HEK293 (cell line): ENCODE measurements around the gene SECTM1.

Source experiments
- ATF2 ChIP-seq: fragments of 450-650 bp; formaldehyde crosslinking; IDR thresholded peaks from 2 replicates; pipeline ENCODE4 v1.5.1; 2016; ENCODE audit warnings: missing biosample characterization, missing genetic modification characterization, low read depth
- GFI1B ChIP-seq: fragments of 450-650 bp; formaldehyde crosslinking; IDR thresholded peaks from 2 replicates; pipeline ENCODE4 v1.5.1; 2016; ENCODE audit warnings: missing biosample characterization, missing genetic modification characterization
- GLI2 ChIP-seq: fragments of 450-650 bp; formaldehyde crosslinking; IDR thresholded peaks from 2 replicates; pipeline ENCODE4; 2017; ENCODE audit warnings: missing biosample characterization, missing genetic modification characterization, low read depth, borderline replicate concordance
- GLI4 ChIP-seq: fragments of 450-650 bp; formaldehyde crosslinking; IDR thresholded peaks from 2 replicates; pipeline ENCODE4 v1.5.1; 2016; ENCODE audit warnings: missing biosample characterization, missing genetic modification characterization
- OSR2 ChIP-seq: fragments of 450-650 bp; formaldehyde crosslinking; IDR thresholded peaks from 2 replicates; pipeline ENCODE4 v1.5.1; 2016; ENCODE audit warnings: missing biosample characterization, missing genetic modification characterization
- SALL2 ChIP-seq: fragments of 450-650 bp; formaldehyde crosslinking; IDR thresholded peaks from 2 replicates; pipeline ENCODE4 v1.5.0; 2017; ENCODE audit warnings: missing biosample characterization, mild to moderate bottlenecking, missing genetic modification characterization, borderline replicate concordance
- SP2 ChIP-seq: fragments of 450-650 bp; formaldehyde crosslinking; IDR thresholded peaks from 2 replicates; pipeline ENCODE4 v1.5.1; 2016; ENCODE audit warnings: missing biosample characterization, missing genetic modification characterization
- TSHZ1 ChIP-seq: fragments of 450-650 bp; formaldehyde crosslinking; IDR thresholded peaks from 2 replicates; pipeline ENCODE4 v1.5.1; 2016; ENCODE audit warnings: missing biosample characterization, missing genetic modification characterization, borderline replicate concordance
- WT1 ChIP-seq: fragments of 450-650 bp; formaldehyde crosslinking; IDR thresholded peaks from 2 replicates; pipeline ENCODE4 v1.5.1; 2016; ENCODE audit warnings: missing biosample characterization, missing genetic modification characterization
- ZBTB20 ChIP-seq: fragments of 450-650 bp; formaldehyde crosslinking; IDR thresholded peaks from 2 replicates; pipeline ENCODE4 v1.5.1; 2016; ENCODE audit warnings: missing biosample characterization, missing genetic modification characterization
- ZBTB6 ChIP-seq: fragments of 450-650 bp; formaldehyde crosslinking; IDR thresholded peaks from 2 replicates; pipeline ENCODE4 v1.5.1; 2017; ENCODE audit warnings: missing biosample characterization, missing genetic modification characterization
- ZNF114 ChIP-seq: fragments of 450-650 bp; formaldehyde crosslinking; IDR thresholded peaks from 2 replicates; pipeline ENCODE4 v1.5.0; 2017; ENCODE audit warnings: missing biosample characterization, missing genetic modification characterization
- ZNF169 ChIP-seq: fragments of 450-650 bp; formaldehyde crosslinking; IDR thresholded peaks from 2 replicates; pipeline ENCODE4 v1.5.1; 2016; ENCODE audit warnings: missing biosample characterization, missing genetic modification characterization
- ZNF184 ChIP-seq: fragments of 450-650 bp; IDR thresholded peaks from 2 replicates; pipeline ENCODE4 v1.5.1; 2018; ENCODE audit warnings: missing biosample characterization, mild to moderate bottlenecking, missing genetic modification characterization
- ZNF266 ChIP-seq: fragments of 450-650 bp; formaldehyde crosslinking; IDR thresholded peaks from 2 replicates; pipeline ENCODE4 v1.5.1; 2016; ENCODE audit warnings: missing biosample characterization, missing genetic modification characterization, low read depth
- ZNF341 ChIP-seq: fragments of 450-650 bp; formaldehyde crosslinking; IDR thresholded peaks from 2 replicates; pipeline ENCODE4; 2016; ENCODE audit warnings: low read depth, missing biosample characterization, missing genetic modification characterization
- ZNF398 ChIP-seq: fragments of 450-650 bp; formaldehyde crosslinking; IDR thresholded peaks from 2 replicates; pipeline ENCODE4 v1.5.1; 2017; ENCODE audit warnings: missing biosample characterization, missing genetic modification characterization
- ZNF416 ChIP-seq: fragments of 450-650 bp; formaldehyde crosslinking; IDR thresholded peaks from 2 replicates; pipeline ENCODE4 v1.5.1; 2016; ENCODE audit warnings: missing biosample characterization, missing genetic modification characterization
- ZNF473 ChIP-seq: fragments of 450-650 bp; formaldehyde crosslinking; IDR thresholded peaks from 2 replicates; pipeline ENCODE4 v1.5.1; 2017; ENCODE audit warnings: missing biosample characterization, missing genetic modification characterization
- ZNF488 ChIP-seq: fragments of 450-650 bp; formaldehyde crosslinking; IDR thresholded peaks from 2 replicates; pipeline ENCODE4 v1.5.1; 2016; ENCODE audit warnings: missing biosample characterization, missing genetic modification characterization
- ZNF529 ChIP-seq: fragments of 450-650 bp; formaldehyde crosslinking; IDR thresholded peaks from 2 replicates; pipeline ENCODE4 v1.5.1; 2017; ENCODE audit warnings: missing genetic modification characterization, missing biosample characterization; ENCODE audit not compliant: insufficient replicate concordance
- ZNF544 ChIP-seq: fragments of 450-650 bp; formaldehyde crosslinking; IDR thresholded peaks from 2 replicates; pipeline ENCODE4 v1.5.0; 2017; ENCODE audit warnings: missing biosample characterization, missing genetic modification characterization
- ZNF560 ChIP-seq: fragments of 450-650 bp; formaldehyde crosslinking; IDR thresholded peaks from 2 replicates; pipeline ENCODE4 v1.5.1; 2017; ENCODE audit warnings: missing biosample characterization, missing genetic modification characterization, borderline replicate concordance
- ZNF629 ChIP-seq: fragments of 450-650 bp; formaldehyde crosslinking; IDR thresholded peaks from 2 replicates; pipeline ENCODE4 v1.5.1; 2017; ENCODE audit warnings: missing biosample characterization, missing genetic modification characterization
- ZNF658 ChIP-seq: fragments of 450-650 bp; formaldehyde crosslinking; IDR thresholded peaks from 2 replicates; pipeline ENCODE4; 2016; ENCODE audit warnings: missing biosample characterization, missing genetic modification characterization
- ZNF768 ChIP-seq: fragments of 450-650 bp; formaldehyde crosslinking; IDR thresholded peaks from 2 replicates; pipeline ENCODE4 v1.5.1; 2018; ENCODE audit warnings: missing biosample characterization, mild to moderate bottlenecking, missing genetic modification characterization
- ZNF776 ChIP-seq: fragments of 450-650 bp; formaldehyde crosslinking; IDR thresholded peaks from 2 replicates; pipeline ENCODE4 v1.5.0; 2017; ENCODE audit warnings: missing biosample characterization, missing genetic modification characterization, borderline replicate concordance
- ZNF830 ChIP-seq: fragments of 450-650 bp; IDR thresholded peaks from 2 replicates; pipeline ENCODE4 v1.5.0; 2018; ENCODE audit warnings: missing biosample characterization, missing genetic modification characterization, low read depth, mild to moderate bottlenecking, moderate library complexity
- ZNF843 ChIP-seq: fragments of 450-650 bp; formaldehyde crosslinking; IDR thresholded peaks from 2 replicates; pipeline ENCODE4 v1.5.1; 2016; ENCODE audit warnings: missing biosample characterization, missing genetic modification characterization
- TF ChIP-seq, protein P1 (sequence below): fragments of 450-650 bp; formaldehyde crosslinking; IDR thresholded peaks from 2 replicates; pipeline ENCODE4 v1.5.1; 2017; ENCODE audit warnings: missing biosample characterization, mild to moderate bottlenecking, missing genetic modification characterization, moderate library complexity

SECTM1 gene

DNA sequence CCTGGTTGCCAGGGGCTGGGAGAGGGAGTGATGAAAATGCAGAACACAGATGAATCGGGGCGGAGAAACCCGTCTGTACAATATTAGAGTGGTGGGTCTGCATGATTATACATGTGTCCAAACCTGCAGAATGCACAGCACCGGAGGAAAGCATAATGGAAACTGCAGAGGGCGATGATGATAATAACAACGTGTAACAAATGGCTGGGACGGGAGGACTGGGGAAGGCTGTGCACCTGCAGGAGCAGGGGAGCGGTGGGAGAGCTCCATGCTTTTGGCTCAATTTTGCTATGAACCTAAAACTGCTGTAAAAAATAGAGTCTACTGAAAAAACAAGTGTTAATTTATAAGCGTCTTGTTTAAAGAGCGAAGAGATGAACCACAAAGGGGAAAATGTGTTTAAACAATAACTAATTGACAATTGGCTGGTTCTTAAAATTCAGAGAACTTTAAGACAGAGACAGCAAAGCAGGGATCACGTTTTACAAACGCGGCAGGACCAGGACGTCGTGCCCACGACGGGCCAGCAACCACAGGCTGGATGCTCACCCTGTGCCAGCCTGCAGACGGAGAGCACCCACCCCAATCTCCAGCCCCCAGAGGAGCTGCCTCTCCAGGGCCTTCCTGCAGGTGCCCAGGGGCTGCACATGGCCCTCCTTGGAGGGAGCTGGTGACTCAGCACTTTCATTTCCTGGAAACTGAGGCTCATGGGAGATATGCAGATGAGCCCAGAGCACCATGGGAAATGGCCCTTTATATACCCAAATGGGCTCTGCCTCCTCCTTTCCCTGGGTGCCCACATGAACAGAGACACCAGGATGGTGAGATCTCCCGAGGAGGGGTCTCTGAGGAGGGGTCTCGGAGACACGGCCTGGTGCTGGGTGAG is 25.1 kb upstream of the SECTM1 start, which contains the start of gene TEX19 (continued):
- TF ChIP-seq ATF2 (no peak), ZNF473 (no peak), WT1 (no peak), ZBTB6 (no peak), ZNF843 (tag by site-specific recombination) (no peak), ZNF266 (tag by site-specific recombination) (no peak), ZNF184 (no peak), GLI4 (tag by site-specific recombination) (no peak), GFI1B (tag by site-specific recombination) (no peak), TSHZ1 (tag by site-specific recombination) (no peak), ZNF776 (tag by site-specific recombination) (no peak), ZBTB20 (tag by site-specific recombination) (no peak), ZNF629 (tag by site-specific recombination) (peak; percentile 27), ZNF341 (no peak), SP2 (tag by site-specific recombination) (no peak), ZNF544 (tag by site-specific recombination) (no peak), ZNF658 (no peak), SALL2 (no peak), ZNF169 (tag by site-specific recombination) (no peak), ZNF416 (tag by site-specific recombination) (no peak), OSR2 (tag by site-specific recombination) (no peak), ZNF560 (tag by site-specific recombination) (no peak), GLI2 (tag by site-specific recombination) (no peak), ZNF488 (tag by site-specific recombination) (no peak), ZNF114 (tag by site-specific recombination) (no peak), ZNF830 (no peak), ZNF768 (no peak), ZNF529 (tag by site-specific recombination) (no peak), ZNF398 (tag by site-specific recombination) (no peak)
- TF ChIP-seq, protein P1, sequence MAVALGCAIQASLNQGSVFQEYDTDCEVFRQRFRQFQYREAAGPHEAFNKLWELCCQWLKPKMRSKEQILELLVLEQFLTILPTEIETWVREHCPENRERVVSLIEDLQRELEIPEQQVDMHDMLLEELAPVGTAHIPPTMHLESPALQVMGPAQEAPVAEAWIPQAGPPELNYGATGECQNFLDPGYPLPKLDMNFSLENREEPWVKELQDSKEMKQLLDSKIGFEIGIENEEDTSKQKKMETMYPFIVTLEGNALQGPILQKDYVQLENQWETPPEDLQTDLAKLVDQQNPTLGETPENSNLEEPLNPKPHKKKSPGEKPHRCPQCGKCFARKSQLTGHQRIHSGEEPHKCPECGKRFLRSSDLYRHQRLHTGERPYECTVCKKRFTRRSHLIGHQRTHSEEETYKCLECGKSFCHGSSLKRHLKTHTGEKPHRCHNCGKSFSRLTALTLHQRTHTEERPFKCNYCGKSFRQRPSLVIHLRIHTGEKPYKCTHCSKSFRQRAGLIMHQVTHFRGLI, result no peak
